LNCaP clone FGC (cell line): ENCODE data around the gene HEXD.

Experiments used
- DNase-seq: peaks from one replicate; pipeline ENCODE4 v3.0.0-alpha.2; 2011; ENCODE audit warnings: low read depth
- H3K4me3 ChIP-seq: 2 replicates; pipeline ENCODE4 v1.5.1; 2011; ENCODE audit warnings: mild to moderate bottlenecking, low read depth, low read length, control low read depth
- TF ChIP-seq, protein P1 (sequence below): IDR thresholded peaks from 2 replicates; pipeline ENCODE4 v1.5.1; 2012; ENCODE audit warnings: mild to moderate bottlenecking; ENCODE audit not compliant: control insufficient read depth, insufficient read depth; ENCODE audit errors: extremely low read depth

Gene HEXD

DNA sequence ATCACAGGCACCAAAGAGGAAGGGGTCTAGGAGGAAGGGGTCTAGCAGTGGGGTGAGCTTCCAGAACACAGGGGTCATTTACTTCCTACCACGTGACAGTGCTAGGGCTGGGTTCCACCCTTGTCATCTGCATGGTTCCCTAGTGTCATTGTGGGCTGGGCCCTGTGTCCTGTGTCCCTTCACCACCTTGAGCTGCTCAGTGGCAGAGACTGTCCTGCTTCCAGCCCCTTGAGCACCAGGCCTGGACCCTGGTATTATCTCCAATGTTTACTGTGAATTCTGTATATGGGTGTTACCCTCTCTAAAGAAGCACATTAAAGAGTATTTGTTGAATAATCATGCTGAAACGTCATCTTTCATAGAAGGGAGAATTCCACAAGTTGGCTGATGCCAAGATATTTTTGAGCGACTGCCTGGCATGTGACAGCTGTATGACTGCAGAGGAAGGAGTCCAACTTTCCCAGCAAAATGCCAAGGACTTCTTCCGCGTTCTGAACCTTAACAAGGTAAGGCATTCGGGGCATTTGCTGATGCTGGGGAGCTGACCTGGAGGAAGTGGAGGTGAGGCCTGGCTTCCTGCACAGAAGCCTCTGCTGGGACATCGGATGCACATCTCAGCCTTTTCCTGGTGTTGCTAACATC, 45.9 kb downstream of the HEXD start:
- DNase-seq = no peak
- TF ChIP-seq, protein P1, sequence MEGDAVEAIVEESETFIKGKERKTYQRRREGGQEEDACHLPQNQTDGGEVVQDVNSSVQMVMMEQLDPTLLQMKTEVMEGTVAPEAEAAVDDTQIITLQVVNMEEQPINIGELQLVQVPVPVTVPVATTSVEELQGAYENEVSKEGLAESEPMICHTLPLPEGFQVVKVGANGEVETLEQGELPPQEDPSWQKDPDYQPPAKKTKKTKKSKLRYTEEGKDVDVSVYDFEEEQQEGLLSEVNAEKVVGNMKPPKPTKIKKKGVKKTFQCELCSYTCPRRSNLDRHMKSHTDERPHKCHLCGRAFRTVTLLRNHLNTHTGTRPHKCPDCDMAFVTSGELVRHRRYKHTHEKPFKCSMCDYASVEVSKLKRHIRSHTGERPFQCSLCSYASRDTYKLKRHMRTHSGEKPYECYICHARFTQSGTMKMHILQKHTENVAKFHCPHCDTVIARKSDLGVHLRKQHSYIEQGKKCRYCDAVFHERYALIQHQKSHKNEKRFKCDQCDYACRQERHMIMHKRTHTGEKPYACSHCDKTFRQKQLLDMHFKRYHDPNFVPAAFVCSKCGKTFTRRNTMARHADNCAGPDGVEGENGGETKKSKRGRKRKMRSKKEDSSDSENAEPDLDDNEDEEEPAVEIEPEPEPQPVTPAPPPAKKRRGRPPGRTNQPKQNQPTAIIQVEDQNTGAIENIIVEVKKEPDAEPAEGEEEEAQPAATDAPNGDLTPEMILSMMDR = no peak
- H3K4me3 ChIP-seq = no peak overlapping the region

DNA sequence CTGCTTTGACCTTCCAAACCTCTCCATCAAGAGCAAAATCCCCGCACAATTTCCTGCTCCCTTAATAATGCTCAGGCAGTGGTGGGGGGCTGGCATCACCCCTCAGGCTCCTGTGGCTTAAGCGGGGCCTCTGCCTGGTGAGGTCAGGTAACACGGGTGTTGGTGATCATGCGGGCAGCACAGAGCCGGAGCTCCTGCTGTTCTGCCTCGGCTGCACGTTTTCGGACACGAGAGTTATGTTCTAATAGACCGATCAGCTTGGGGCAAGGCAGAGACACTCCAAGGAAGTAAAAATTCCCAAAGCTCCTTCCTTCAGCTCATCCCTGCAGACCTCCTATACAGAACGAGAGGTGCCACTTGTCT, 46.4 kb downstream of the HEXD start:
- no peak for DNase-seq
- TF ChIP-seq, protein P1 = no peak
- H3K4me3 ChIP-seq = no peak overlapping the region

DNA sequence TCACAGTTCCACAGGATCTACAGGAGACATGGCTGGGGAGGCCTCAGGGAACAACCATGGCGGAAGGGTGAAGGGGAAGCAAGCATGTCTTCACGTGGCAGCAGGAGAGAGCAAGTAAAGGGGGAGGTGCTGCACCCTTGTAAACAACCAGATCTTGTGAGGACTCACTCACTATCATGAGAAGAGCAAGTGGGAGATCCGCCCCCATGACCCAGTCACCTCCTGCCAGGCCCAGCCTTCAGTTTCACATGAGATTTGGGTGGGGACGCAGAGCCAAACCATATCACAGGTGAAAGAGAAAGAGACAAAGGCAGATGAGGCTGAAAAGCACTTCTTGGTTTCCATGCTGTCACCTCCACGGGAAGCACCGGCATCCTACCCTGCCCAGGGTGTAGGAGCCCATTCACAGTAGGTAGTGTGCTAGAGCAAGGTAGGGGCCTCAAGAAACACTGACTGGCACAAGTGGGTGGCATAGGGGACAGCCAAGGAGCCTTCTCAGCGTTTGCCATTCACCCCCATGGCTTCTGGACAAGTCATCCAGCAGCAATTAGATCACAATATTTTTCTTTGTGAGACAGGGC, 47.0 kb downstream of the HEXD start:
- DNase-seq = no peak
- TF ChIP-seq, protein P1 = no peak
- H3K4me3 ChIP-seq = no peak overlapping the region

DNA sequence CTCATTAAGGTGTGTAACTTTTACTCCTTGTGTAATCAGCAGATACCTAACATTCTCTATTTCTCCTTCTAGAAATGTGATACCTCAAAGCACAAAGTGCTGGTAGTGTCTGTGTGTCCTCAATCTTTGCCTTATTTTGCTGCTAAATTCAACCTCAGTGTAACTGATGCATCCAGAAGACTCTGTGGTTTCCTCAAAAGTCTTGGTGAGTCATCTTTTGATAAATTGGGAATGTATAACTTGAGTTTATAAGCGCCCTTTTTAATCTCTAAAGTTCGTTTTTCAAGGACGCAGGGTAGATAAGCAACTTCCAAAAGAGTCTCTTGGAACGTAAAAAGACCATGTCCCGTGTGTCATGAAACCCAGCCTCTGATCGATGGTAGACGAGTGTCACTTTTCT, 50.5 kb downstream of the HEXD start:
- no peak overlapping the region for H3K4me3 ChIP-seq
- TF ChIP-seq, protein P1 = no peak
- no peak for DNase-seq

DNA sequence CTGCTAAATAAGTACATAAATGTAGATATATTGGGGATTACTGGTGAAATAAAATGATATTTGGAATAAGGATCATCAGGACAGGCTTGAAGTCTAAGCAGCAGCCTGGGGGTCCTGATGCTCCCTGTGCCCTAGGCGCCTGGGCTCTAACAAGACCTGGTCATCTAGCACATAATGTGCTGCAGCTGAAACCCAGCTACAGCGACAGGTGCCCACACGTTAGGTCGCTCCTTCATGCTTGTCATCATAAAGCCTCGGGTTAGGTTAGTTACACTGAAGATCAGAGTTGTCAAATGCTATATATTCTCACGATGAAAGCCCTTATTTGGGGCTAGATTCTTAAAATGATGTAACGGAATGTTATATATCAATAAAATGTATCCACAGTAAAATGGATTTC, 51.9 kb downstream of the HEXD start:
- no peak overlapping the region for H3K4me3 ChIP-seq
- TF ChIP-seq, protein P1 = no peak
- no peak for DNase-seq

DNA sequence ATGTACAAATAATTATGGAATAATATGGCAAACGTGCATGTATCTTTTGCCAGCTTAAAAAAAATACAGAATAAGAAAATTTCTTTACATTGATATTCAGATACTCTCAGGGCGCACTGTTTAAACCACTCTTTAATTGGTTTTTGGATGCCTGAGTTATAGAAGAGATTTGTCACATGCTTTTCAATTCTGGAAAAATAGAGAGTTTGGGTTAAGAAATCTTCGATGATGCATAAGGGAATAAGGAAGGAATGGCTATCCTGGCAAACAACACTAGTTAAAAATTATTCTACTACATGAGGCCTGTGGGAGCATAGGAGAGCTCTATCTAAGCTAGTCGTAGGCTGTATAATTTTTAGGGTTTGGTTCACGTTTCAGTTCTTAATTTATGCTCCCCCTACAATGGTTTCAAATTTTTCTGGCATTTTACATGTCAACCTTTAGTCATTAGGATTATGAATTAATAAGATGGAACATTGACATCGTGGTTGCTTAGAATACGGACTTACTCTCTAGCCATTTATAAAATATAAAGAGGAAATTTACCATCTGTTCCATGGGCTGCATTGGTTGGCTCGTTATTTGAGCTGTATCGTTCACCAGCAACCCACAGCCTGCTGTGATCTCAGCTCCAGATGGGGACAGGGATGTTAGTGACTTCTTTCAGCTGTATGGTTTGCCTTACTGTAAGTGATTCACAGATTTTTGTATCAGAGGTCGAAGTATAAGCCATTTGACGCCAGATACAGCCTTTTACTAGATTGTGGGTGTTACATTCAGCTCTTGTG, 56.3 kb downstream of the HEXD start:
- no peak overlapping the region for H3K4me3 ChIP-seq
- TF ChIP-seq, protein P1 = no peak
- DNase-seq = no peak
